Endothelial cell of umbilical vein (primary cell): ENCODE results near the gene PIKFYVE. TPM values are rescaled to one million over a fixed set of nuclear protein-coding genes. Genes with fewer than 3 reads are reported as not detected.

ENCODE experiments used
- BruUV-seq: library from RNA; stranded (reverse); fragments of 400-500 nt; replicated peaks from 2 replicates; lab custom pipeline; 2021; lab: Mats Ljungman, UMichigan
- CTCF ChIA-PET: fragments of 300-600, 350-600 bp; sonication (Branson Sonifier 250); formaldehyde crosslinking; loops from one replicate; lab custom pipeline; 2021; ENCODE audit warnings: antibody characterized with exemption, inconsistent platforms; lab: Charles Lee
- POLR2A ChIA-PET: fragments of 300-600, 350-600 bp; sonication (Branson Sonifier 250); formaldehyde crosslinking; loops from one replicate; lab custom pipeline; 2021; ENCODE audit warnings: antibody characterized with exemption, inconsistent platforms; lab: Charles Lee
- DNase-seq: peaks from one replicate; pipeline ENCODE4 v3.0.0-alpha.2; 2011; ENCODE audit warnings: low read depth, low spot score
- FAIRE-seq: peaks from 2 replicates; lab custom pipeline; 2011; peaks lifted over from hg19 to GRCh38; lab: Jason Lieb, UNC
- H2AFZ ChIP-seq: 2 replicates; pipeline ENCODE4 v1.6.0; 2012; ENCODE audit warnings: low read depth, low read length, control low read depth, inconsistent platforms
- H3K27ac ChIP-seq: 2 replicates; pipeline ENCODE4 v1.5.1; 2011; ENCODE audit warnings: low read depth, mild to moderate bottlenecking, control low read depth, low read length, moderate library complexity; ENCODE audit not compliant: insufficient read depth
- H3K27me3 ChIP-seq, 2 experiments: 2 replicates each; pipeline versions ENCODE4 v1.6.0 to v1.6.1; 2011; ENCODE audit warnings: low read length in 2 of 2, mixed read lengths in 1 of 2; ENCODE audit not compliant: control insufficient read depth in 2 of 2, insufficient read depth in 2 of 2
- H3K36me3 ChIP-seq, 2 experiments: 2 replicates in 1 of 2; 3 replicates in 1 of 2; pipeline ENCODE4 v1.5.1; 2011; ENCODE audit warnings: low read length in 2 of 2, mild to moderate bottlenecking in 1 of 2, moderate library complexity in 1 of 2; ENCODE audit not compliant: control insufficient read depth in 2 of 2, insufficient read depth in 2 of 2; ENCODE audit errors: extremely low read depth in 1 of 2
- H3K4me1 ChIP-seq: 3 replicates; pipeline ENCODE4 v1.5.1; 2011; ENCODE audit warnings: mild to moderate bottlenecking, low read length; ENCODE audit not compliant: control insufficient read depth, insufficient read depth; ENCODE audit errors: extremely low read depth
- H3K4me2 ChIP-seq: 2 replicates; pipeline ENCODE4 v1.6.1; 2011; ENCODE audit warnings: low read length, control low read depth, mixed read lengths; ENCODE audit not compliant: insufficient read depth
- H3K4me3 ChIP-seq, 3 experiments: fragments of 200-600 bp in 1 of 3; sonication (generic), shearing (Covaris generic) in 1 of 3; replicated peaks in 1 of 3; 2 replicates each; pipeline ENCODE4 v1.5.1; 2011 to 2016; ENCODE audit warnings: control low read depth in 3 of 3, low read length in 3 of 3, mild to moderate bottlenecking in 2 of 3, inconsistent platforms in 1 of 3, low read depth in 1 of 3, moderate library complexity in 1 of 3; ENCODE audit not compliant: insufficient read depth in 1 of 3
- H3K79me2 ChIP-seq: 2 replicates; pipeline ENCODE4 v1.6.0; 2012; ENCODE audit warnings: low read length, inconsistent platforms; ENCODE audit not compliant: control insufficient read depth, insufficient read depth
- H3K9ac ChIP-seq: replicated peaks from 2 replicates; pipeline ENCODE3; 2011; ENCODE audit warnings: low read length, control low read depth; ENCODE audit not compliant: insufficient read depth; ENCODE audit errors: extremely low read depth
- H3K9me1 ChIP-seq: replicated peaks from 3 replicates; pipeline ENCODE4 v1.6.0; 2011; ENCODE audit warnings: mild to moderate bottlenecking, low read length; ENCODE audit not compliant: control insufficient read depth, insufficient read depth; ENCODE audit errors: extremely low read depth
- H3K9me3 ChIP-seq: replicated peaks from 2 replicates; pipeline ENCODE4 v1.5.1; 2012; ENCODE audit warnings: low read length, inconsistent platforms; ENCODE audit not compliant: control insufficient read depth, insufficient read depth
- H4K20me1 ChIP-seq: replicated peaks from 2 replicates; pipeline ENCODE3; 2011; ENCODE audit warnings: mild to moderate bottlenecking, low read length; ENCODE audit not compliant: control insufficient read depth, insufficient read depth; ENCODE audit errors: extremely low read depth
- EZH2 ChIP-seq: IDR thresholded peaks from 2 replicates; pipeline ENCODE4 v1.6.1; 2012; ENCODE audit warnings: borderline replicate concordance, low read depth, mild to moderate bottlenecking, moderate library complexity, low read length, inconsistent platforms; ENCODE audit not compliant: severe bottlenecking
- FOS ChIP-seq: IDR thresholded peaks from 2 replicates; pipeline ENCODE4 v1.6.1; 2011; ENCODE audit warnings: mild to moderate bottlenecking, low read length, moderate library complexity, borderline replicate concordance; ENCODE audit not compliant: insufficient read depth
- GATA2 ChIP-seq: IDR thresholded peaks from 2 replicates; pipeline ENCODE4 v1.7.0; 2011; ENCODE audit warnings: low read depth, mild to moderate bottlenecking, moderate library complexity, mixed read lengths, low read length; ENCODE audit not compliant: insufficient read length, insufficient read depth
- JUN ChIP-seq: IDR thresholded peaks from 2 replicates; pipeline ENCODE4 v1.6.1; 2011; ENCODE audit warnings: borderline replicate concordance, low read depth; ENCODE audit not compliant: insufficient read length, insufficient read depth
- MAX ChIP-seq: IDR thresholded peaks from 2 replicates; pipeline ENCODE4 v1.6.1; 2011; ENCODE audit not compliant: insufficient read depth, insufficient read length
- MYC ChIP-seq: IDR thresholded peaks from one replicate; pipeline ENCODE4 v1.6.1; 2011; ENCODE audit warnings: mild to moderate bottlenecking, low read depth, low read length
- POLR2A ChIP-seq: IDR thresholded peaks from 2 replicates; pipeline ENCODE4 v1.6.1; 2012; ENCODE audit warnings: low read depth, mild to moderate bottlenecking, control low read depth, low read length
- POLR2AphosphoS5 ChIP-seq: IDR thresholded peaks from 2 replicates; pipeline ENCODE4 v1.6.1; 2012; ENCODE audit warnings: low read depth, mild to moderate bottlenecking, control low read depth, low read length, moderate library complexity; ENCODE audit not compliant: insufficient read depth
- dilution Hi-C: fragments of 300-500 bp; cut with MboI; formaldehyde crosslinking; loops from one replicate; pipeline ENCODE4 v1.15.0; 2019; ENCODE audit warnings: low sequenced_read_pairs; ENCODE audit not compliant: extremely low pct_ligation_motif_present
- intact Hi-C: fragments of 100-400 bp; cut with micrococcal nuclease; formaldehyde crosslinking; loops from one replicate; pipeline ENCODE4 v1.10.0; 2022
- polyA plus RNA-seq, 4 experiments: library from polyadenylated mRNA; depleted of rRNA in 3 of 4; stranded (reverse) in 3 of 4; unstranded in 1 of 4; fragments of >200 nt; gene quantifications; 2 replicates each; pipeline versions ENCODE4 v1.2.1 to v1.2.3, GENCODE V29; 2011 to 2012; ENCODE audit warnings: missing spikeins in 1 of 4
- total RNA-seq: library from RNA; stranded (reverse); gene quantifications from 2 replicates; pipeline ENCODE4 v1.2.3, GENCODE V29; 2021
- TF ChIP-seq, protein P1 (sequence below), 2 donors: IDR thresholded peaks; 1 replicate in 1 of 2; 2 replicates in 1 of 2; pipeline ENCODE4 v1.5.1; 2011; ENCODE audit warnings: low read length in 2 of 2, mild to moderate bottlenecking in 2 of 2, moderate library complexity in 2 of 2, control low read depth in 1 of 2, inconsistent platforms in 1 of 2, low read depth in 1 of 2; ENCODE audit not compliant: insufficient read depth in 1 of 2; ENCODE audit errors: extremely low read depth in 1 of 2

The PIKFYVE gene
- total and polyA plus RNA-seq, 2 donors (not counting 3 experiments of a cell fraction or from before 2014, with no cell fraction given): 9.0 to 28.2 TPM

DNA sequence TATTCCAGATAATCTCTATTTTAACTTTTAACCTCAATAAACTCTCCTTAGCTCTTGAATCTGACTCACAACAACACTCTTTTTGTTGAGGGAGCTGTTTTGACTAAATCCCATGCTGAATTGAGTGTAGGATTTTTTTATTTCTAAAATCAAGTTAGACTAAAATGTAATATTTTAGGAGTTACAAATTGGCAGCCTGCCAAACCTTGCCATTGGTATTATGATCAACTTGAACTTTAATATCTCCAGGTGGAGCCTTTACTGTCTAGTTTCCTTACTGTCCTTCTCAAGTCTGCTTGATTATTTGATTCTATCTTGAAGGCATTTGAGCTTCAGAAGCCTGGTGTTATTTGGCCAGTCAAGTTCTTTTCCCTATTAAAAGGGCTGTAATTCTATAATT is 8.7 kb downstream of the PIKFYVE start:
- no peak overlapping the region for H3K4me2 ChIP-seq
- no peak overlapping the region for H3K4me3 ChIP-seq
- POLR2A ChIA-PET: no interaction called here
- H3K9me3 ChIP-seq: no peaks in the 10 kb centered on the region
- H3K9me1 ChIP-seq: no peaks in the 10 kb centered on the region
- no TSS peak for BruUV-seq
- DNase-seq (no peak), FAIRE-seq (no peak)
- no peaks in the 10 kb centered on the region for H3K27me3 ChIP-seq
- dilution Hi-C loops (no loop called here), intact Hi-C loops (no loop called here)
- peaks cover 8% of the 10 kb centered on the region for H3K79me2 ChIP-seq
- peaks cover 10 to 38% of the 10 kb centered on the region in 2 experiments for H3K36me3 ChIP-seq
- CTCF ChIA-PET: interaction anchor here (2.5 kb wide), 1 partner anchor 20 kb away, joined by 9 read pairs; the partner anchor contains the start of gene IDH1
- H3K4me1 ChIP-seq: no peaks in the 10 kb centered on the region
- TF ChIP-seq GATA2 (no peak), MAX (no peak), MYC (no peak), POLR2A (no peak), POLR2AphosphoS5 (no peak), JUN (no peak), EZH2 (no peak), FOS (no peak)
- TF ChIP-seq, protein P1, sequence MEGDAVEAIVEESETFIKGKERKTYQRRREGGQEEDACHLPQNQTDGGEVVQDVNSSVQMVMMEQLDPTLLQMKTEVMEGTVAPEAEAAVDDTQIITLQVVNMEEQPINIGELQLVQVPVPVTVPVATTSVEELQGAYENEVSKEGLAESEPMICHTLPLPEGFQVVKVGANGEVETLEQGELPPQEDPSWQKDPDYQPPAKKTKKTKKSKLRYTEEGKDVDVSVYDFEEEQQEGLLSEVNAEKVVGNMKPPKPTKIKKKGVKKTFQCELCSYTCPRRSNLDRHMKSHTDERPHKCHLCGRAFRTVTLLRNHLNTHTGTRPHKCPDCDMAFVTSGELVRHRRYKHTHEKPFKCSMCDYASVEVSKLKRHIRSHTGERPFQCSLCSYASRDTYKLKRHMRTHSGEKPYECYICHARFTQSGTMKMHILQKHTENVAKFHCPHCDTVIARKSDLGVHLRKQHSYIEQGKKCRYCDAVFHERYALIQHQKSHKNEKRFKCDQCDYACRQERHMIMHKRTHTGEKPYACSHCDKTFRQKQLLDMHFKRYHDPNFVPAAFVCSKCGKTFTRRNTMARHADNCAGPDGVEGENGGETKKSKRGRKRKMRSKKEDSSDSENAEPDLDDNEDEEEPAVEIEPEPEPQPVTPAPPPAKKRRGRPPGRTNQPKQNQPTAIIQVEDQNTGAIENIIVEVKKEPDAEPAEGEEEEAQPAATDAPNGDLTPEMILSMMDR (IDR thresholded peaks at IDR 0.05; ENCODE audit: extremely low read depth in 1 of 2, insufficient read depth in 1 of 2, low read depth in 1 of 2, low read length in 2 of 2): no peak
- H2AFZ ChIP-seq: no peak overlapping the region
- no peaks in the 10 kb centered on the region for H4K20me1 ChIP-seq
- H3K9ac ChIP-seq: no peak overlapping the region
- no peak overlapping the region for H3K27ac ChIP-seq
